Measurements from ENCODE around the gene PDE6D. TPM values are rescaled to one million over a fixed set of nuclear protein-coding genes. Genes with fewer than 3 reads are reported as not detected.

PDE6D gene
- total and polyA plus RNA-seq, 2 of the 13 experiments (the other 11 are each of a cell fraction or from before 2014, with no cell fraction given) = 14.1 to 23.2 TPM

DNA sequence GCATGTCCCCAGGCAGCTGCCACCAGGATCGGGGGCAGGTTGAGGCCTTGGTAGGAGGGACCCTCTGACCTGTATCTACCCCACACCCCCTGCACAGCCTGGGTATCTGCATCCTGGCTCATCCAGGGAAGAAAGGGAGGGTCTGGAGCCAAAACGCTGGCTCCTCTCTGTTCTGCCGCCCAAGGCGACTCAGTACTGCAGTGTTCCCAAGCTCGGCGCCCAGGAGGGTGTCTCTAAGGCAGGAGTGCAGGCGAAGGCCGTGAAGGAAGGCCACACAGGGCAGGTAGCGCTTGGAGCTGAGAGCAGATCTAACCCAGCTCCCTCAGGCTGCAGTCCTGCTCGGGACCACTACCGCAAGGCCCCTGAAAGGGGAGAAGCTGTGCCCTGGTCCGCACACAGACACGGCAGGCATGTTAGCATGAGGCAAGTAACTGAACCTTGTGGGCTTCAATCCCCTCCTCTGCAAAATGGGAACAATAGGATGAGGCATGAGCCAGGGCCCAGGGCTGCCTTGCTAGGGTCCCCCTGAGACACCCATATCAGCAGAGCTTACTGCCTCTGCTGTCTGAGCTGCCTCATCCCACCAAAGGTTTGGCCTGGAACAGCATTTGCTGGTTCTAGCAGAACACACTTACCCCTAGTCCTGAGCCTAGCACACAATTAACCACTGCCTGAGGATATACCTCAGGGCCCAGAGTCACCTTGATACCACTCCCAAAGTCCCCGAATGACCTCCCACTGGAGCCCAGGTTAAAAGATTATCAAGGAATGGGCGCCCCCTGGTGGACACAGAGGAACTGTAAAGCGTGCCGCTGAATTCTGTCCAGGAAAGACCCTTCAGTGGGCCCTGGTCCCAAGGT is 66.2 kb downstream of the PDE6D start (continued):
- TF ChIP-seq ZNF784 (CRISPR knock-in tag; IDR thresholded peaks at IDR 0.05; ENCODE audit: borderline replicate concordance) (no peak), CAMTA2 (CRISPR knock-in tag; IDR thresholded peaks at IDR 0.05; ENCODE audit: borderline replicate concordance) (no peak), CSRNP1 (CRISPR knock-in tag; IDR thresholded peaks at IDR 0.05) (no peak), ZSCAN29 (CRISPR knock-in tag; conservative IDR thresholded peaks at IDR 0.05) (no peak), CHCHD3 (CRISPR knock-in tag; IDR thresholded peaks at IDR 0.05) (no peak), ZNF772 (CRISPR knock-in tag; IDR thresholded peaks at IDR 0.05) (no peak)
- TF ChIP-seq, protein P1, sequence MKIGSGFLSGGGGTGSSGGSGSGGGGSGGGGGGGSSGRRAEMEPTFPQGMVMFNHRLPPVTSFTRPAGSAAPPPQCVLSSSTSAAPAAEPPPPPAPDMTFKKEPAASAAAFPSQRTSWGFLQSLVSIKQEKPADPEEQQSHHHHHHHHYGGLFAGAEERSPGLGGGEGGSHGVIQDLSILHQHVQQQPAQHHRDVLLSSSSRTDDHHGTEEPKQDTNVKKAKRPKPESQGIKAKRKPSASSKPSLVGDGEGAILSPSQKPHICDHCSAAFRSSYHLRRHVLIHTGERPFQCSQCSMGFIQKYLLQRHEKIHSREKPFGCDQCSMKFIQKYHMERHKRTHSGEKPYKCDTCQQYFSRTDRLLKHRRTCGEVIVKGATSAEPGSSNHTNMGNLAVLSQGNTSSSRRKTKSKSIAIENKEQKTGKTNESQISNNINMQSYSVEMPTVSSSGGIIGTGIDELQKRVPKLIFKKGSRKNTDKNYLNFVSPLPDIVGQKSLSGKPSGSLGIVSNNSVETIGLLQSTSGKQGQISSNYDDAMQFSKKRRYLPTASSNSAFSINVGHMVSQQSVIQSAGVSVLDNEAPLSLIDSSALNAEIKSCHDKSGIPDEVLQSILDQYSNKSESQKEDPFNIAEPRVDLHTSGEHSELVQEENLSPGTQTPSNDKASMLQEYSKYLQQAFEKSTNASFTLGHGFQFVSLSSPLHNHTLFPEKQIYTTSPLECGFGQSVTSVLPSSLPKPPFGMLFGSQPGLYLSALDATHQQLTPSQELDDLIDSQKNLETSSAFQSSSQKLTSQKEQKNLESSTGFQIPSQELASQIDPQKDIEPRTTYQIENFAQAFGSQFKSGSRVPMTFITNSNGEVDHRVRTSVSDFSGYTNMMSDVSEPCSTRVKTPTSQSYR (CRISPR knock-in tag; IDR thresholded peaks at IDR 0.05; ENCODE audit: borderline replicate concordance) = no peak
- TF ChIP-seq, protein P2, sequence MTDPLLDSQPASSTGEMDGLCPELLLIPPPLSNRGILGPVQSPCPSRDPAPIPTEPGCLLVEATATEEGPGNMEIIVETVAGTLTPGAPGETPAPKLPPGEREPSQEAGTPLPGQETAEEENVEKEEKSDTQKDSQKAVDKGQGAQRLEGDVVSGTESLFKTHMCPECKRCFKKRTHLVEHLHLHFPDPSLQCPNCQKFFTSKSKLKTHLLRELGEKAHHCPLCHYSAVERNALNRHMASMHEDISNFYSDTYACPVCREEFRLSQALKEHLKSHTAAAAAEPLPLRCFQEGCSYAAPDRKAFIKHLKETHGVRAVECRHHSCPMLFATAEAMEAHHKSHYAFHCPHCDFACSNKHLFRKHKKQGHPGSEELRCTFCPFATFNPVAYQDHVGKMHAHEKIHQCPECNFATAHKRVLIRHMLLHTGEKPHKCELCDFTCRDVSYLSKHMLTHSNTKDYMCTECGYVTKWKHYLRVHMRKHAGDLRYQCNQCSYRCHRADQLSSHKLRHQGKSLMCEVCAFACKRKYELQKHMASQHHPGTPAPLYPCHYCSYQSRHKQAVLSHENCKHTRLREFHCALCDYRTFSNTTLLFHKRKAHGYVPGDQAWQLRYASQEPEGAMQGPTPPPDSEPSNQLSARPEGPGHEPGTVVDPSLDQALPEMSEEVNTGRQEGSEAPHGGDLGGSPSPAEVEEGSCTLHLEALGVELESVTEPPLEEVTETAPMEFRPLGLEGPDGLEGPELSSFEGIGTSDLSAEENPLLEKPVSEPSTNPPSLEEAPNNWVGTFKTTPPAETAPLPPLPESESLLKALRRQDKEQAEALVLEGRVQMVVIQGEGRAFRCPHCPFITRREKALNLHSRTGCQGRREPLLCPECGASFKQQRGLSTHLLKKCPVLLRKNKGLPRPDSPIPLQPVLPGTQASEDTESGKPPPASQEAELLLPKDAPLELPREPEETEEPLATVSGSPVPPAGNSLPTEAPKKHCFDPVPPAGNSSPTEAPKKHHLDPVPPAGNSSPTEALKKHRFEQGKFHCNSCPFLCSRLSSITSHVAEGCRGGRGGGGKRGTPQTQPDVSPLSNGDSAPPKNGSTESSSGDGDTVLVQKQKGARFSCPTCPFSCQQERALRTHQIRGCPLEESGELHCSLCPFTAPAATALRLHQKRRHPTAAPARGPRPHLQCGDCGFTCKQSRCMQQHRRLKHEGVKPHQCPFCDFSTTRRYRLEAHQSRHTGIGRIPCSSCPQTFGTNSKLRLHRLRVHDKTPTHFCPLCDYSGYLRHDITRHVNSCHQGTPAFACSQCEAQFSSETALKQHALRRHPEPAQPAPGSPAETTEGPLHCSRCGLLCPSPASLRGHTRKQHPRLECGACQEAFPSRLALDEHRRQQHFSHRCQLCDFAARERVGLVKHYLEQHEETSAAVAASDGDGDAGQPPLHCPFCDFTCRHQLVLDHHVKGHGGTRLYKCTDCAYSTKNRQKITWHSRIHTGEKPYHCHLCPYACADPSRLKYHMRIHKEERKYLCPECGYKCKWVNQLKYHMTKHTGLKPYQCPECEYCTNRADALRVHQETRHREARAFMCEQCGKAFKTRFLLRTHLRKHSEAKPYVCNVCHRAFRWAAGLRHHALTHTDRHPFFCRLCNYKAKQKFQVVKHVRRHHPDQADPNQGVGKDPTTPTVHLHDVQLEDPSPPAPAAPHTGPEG (CRISPR knock-in tag; IDR thresholded peaks at IDR 0.05) = no peak
- TF ChIP-seq, protein P3, sequence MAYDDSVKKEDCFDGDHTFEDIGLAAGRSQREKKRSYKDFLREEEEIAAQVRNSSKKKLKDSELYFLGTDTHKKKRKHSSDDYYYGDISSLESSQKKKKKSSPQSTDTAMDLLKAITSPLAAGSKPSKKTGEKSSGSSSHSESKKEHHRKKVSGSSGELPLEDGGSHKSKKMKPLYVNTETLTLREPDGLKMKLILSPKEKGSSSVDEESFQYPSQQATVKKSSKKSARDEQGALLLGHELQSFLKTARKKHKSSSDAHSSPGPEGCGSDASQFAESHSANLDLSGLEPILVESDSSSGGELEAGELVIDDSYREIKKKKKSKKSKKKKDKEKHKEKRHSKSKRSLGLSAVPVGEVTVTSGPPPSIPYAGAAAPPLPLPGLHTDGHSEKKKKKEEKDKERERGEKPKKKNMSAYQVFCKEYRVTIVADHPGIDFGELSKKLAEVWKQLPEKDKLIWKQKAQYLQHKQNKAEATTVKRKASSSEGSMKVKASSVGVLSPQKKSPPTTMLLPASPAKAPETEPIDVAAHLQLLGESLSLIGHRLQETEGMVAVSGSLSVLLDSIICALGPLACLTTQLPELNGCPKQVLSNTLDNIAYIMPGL (CRISPR knock-in tag; IDR thresholded peaks at IDR 0.05; ENCODE audit: borderline replicate concordance in 1 of 2, low read depth in 1 of 2) = peak in 1 of 2 experiments; percentile 61; a peak in 2 of 4 replicates
